Measurements from ENCODE around the gene TNFSF13B. TPM values are rescaled to one million over a fixed set of nuclear protein-coding genes. Genes with fewer than 3 reads are reported as not detected.
A peak's percentile ranks its signal among the peaks of the same experiment; 100 is the strongest.

The TNFSF13B gene
- total RNA-seq (4.8 and 5.4 TPM in 2 replicates), polyA plus RNA-seq (1.5 and 1.8 TPM in 2 replicates), polyA minus RNA-seq (ENCODE audit: low replicate concordance) (not detected in 2 replicates)
- polyA plus RNA-seq (2012) = 1.3 and 2.7 TPM in 2 replicates

- Histone ChIP-seq H3K4me3 (replicated peaks in 1 of 4; ENCODE audit: control extremely low read depth in 1 of 4, insufficient read depth in 1 of 4, low read depth in 3 of 4, low read length in 4 of 4) (peak within 1 kb of the TSS; percentile 41 to 61 (median 49)), H3K27me3 (ENCODE audit: control insufficient read depth, insufficient read depth, low read length) (no peaks in the 10 kb centered on the region), H3K4me2 (ENCODE audit: extremely low read depth, insufficient read depth, low read length) (peak within 1 kb of the TSS; percentile 97), H3K36me3 (ENCODE audit: control insufficient read depth, insufficient read depth, low read length) (no peaks in the 10 kb centered on the region), H4K20me1 (ENCODE audit: control insufficient read depth, extremely low read depth, insufficient read depth, low read length) (no peaks in the 10 kb centered on the region), H3K9ac (ENCODE audit: insufficient read depth, low read length) (no peak within 1 kb of the TSS), H3K79me2 (ENCODE audit: control insufficient read depth, insufficient read depth, low read length) (no peaks in the 10 kb centered on the region), H3K27ac (ENCODE audit: insufficient read depth, low read length) (peak within 1 kb of the TSS; percentile 23), H2AFZ (ENCODE audit: low read length) (peak within 1 kb of the TSS; percentile 90), H3K4me1 (ENCODE audit: control insufficient read depth, extremely low read depth, insufficient read depth, low read length) (peaks cover 2% of the 10 kb centered on the region), H3K9me3 (ENCODE audit: control insufficient read depth, insufficient read depth, low read depth, low read length) (no peaks in the 10 kb centered on the region)
- no peak for TF ChIP-seq CTCF (conservative IDR thresholded peaks at IDR 0.05 in 1 of 2, IDR thresholded peaks at IDR 0.05 in 1 of 2; ENCODE audit: low read depth in 1 of 2, low read length in 2 of 2)
- peak; percentile 11 to 59 for DNase-seq (ENCODE audit: low read depth in 2 of 2)
Observed at GRCh38 chr13:108269601-108270328, at the start of gene TNFSF13B. TSS of gene TNFSF13B (plus strand) at chr13:108269718. CDS start at chr13:108269896, 178 bp downstream.

GRCh38 chr13:108220041-108220440 lies 49.5 kb upstream of the TNFSF13B start:
- Histone ChIP-seq H4K20me1 (ENCODE audit: control insufficient read depth, extremely low read depth, insufficient read depth, low read length) (no peaks in the 10 kb centered on the region), H3K9ac (ENCODE audit: insufficient read depth, low read length) (no peak overlapping the region), H3K27me3 (ENCODE audit: control insufficient read depth, insufficient read depth, low read length) (no peaks in the 10 kb centered on the region), H3K9me3 (ENCODE audit: control insufficient read depth, insufficient read depth, low read depth, low read length) (no peaks in the 10 kb centered on the region), H3K4me3 (replicated peaks in 1 of 4; ENCODE audit: control extremely low read depth in 1 of 4, insufficient read depth in 1 of 4, low read depth in 3 of 4, low read length in 4 of 4) (no peak overlapping the region), H3K36me3 (ENCODE audit: control insufficient read depth, insufficient read depth, low read length) (no peaks in the 10 kb centered on the region), H2AFZ (ENCODE audit: low read length) (no peak overlapping the region), H3K4me1 (ENCODE audit: control insufficient read depth, extremely low read depth, insufficient read depth, low read length) (no peaks in the 10 kb centered on the region), H3K79me2 (ENCODE audit: control insufficient read depth, insufficient read depth, low read length) (peaks cover 48% of the 10 kb centered on the region), H3K27ac (ENCODE audit: insufficient read depth, low read length) (no peak overlapping the region), H3K4me2 (ENCODE audit: extremely low read depth, insufficient read depth, low read length) (peak overlapping the region; percentile 90)
- TF ChIP-seq CTCF (conservative IDR thresholded peaks at IDR 0.05 in 1 of 2, IDR thresholded peaks at IDR 0.05 in 1 of 2; ENCODE audit: low read depth in 1 of 2, low read length in 2 of 2) (no peak), EZH2 (IDR thresholded peaks at IDR 0.05; ENCODE audit: low read length, missing control alignments) (no peak)
- DNase-seq (ENCODE audit: low read depth in 2 of 2) = no peak

GRCh38 chr13:108223687-108224503 lies 45.6 kb upstream of the TNFSF13B start:
- Histone ChIP-seq H3K9me3 (ENCODE audit: control insufficient read depth, insufficient read depth, low read depth, low read length) (no peaks in the 10 kb centered on the region), H3K9ac (ENCODE audit: insufficient read depth, low read length) (no peak overlapping the region), H4K20me1 (ENCODE audit: control insufficient read depth, extremely low read depth, insufficient read depth, low read length) (no peaks in the 10 kb centered on the region), H3K4me3 (replicated peaks in 1 of 4; ENCODE audit: control extremely low read depth in 1 of 4, insufficient read depth in 1 of 4, low read depth in 3 of 4, low read length in 4 of 4) (no peak overlapping the region), H3K27me3 (ENCODE audit: control insufficient read depth, insufficient read depth, low read length) (no peaks in the 10 kb centered on the region), H3K4me2 (ENCODE audit: extremely low read depth, insufficient read depth, low read length) (no peak overlapping the region), H3K4me1 (ENCODE audit: control insufficient read depth, extremely low read depth, insufficient read depth, low read length) (no peaks in the 10 kb centered on the region), H3K27ac (ENCODE audit: insufficient read depth, low read length) (no peak overlapping the region), H2AFZ (ENCODE audit: low read length) (no peak overlapping the region), H3K36me3 (ENCODE audit: control insufficient read depth, insufficient read depth, low read length) (no peaks in the 10 kb centered on the region), H3K79me2 (ENCODE audit: control insufficient read depth, insufficient read depth, low read length) (peaks cover 49% of the 10 kb centered on the region)
- DNase-seq (ENCODE audit: low read depth in 2 of 2) = no peak
- TF ChIP-seq EZH2 (IDR thresholded peaks at IDR 0.05; ENCODE audit: low read length, missing control alignments) = no peak
- no peak for TF ChIP-seq CTCF (conservative IDR thresholded peaks at IDR 0.05 in 1 of 2, IDR thresholded peaks at IDR 0.05 in 1 of 2; ENCODE audit: low read depth in 1 of 2, low read length in 2 of 2)
